HEK293T (cell line): Measurements from ENCODE around the gene LRIG1.

ENCODE experiments used
- BHLHE40 ChIP-seq: fragments of 450-650 bp; IDR thresholded peaks from 2 replicates; pipeline ENCODE4 v1.6.1; 2016; ENCODE audit warnings: mild to moderate bottlenecking, moderate library complexity, borderline replicate concordance
- ELF4 ChIP-seq: fragments of 450-650 bp; IDR thresholded peaks from 2 replicates; pipeline ENCODE4 v1.6.1; 2017; ENCODE audit warnings: antibody characterized with exemption
- FOXA1 ChIP-seq: fragments of 450-650 bp; IDR thresholded peaks from 2 replicates; pipeline ENCODE4 v1.6.1; 2016; ENCODE audit warnings: mild to moderate bottlenecking
- FOXK2 ChIP-seq: fragments of 450-650 bp; IDR thresholded peaks from 2 replicates; pipeline ENCODE4 v1.6.1; 2016; ENCODE audit warnings: mild to moderate bottlenecking
- FOXM1 ChIP-seq: fragments of 450-650 bp; IDR thresholded peaks from 2 replicates; pipeline ENCODE4 v1.6.1; 2017; ENCODE audit warnings: mild to moderate bottlenecking, borderline replicate concordance
- HDGF ChIP-seq: fragments of 450-650 bp; IDR thresholded peaks from 2 replicates; pipeline ENCODE4 v1.6.1; 2017; ENCODE audit warnings: antibody characterized with exemption, borderline replicate concordance
- L3MBTL2 ChIP-seq: fragments of 450-650 bp; conservative IDR thresholded peaks from 2 replicates; pipeline ENCODE4 v1.6.1; 2016; ENCODE audit warnings: mild to moderate bottlenecking
- NFRKB ChIP-seq: fragments of 450-650 bp; IDR thresholded peaks from 2 replicates; pipeline ENCODE4 v1.6.1; 2016; ENCODE audit warnings: mild to moderate bottlenecking, moderate library complexity
- SP1 ChIP-seq: fragments of 450-650 bp; IDR thresholded peaks from 2 replicates; pipeline ENCODE4 v1.6.1; 2017
- TARDBP ChIP-seq: fragments of 450-650 bp; IDR thresholded peaks from 2 replicates; pipeline ENCODE4 v1.6.1; 2016

GRCh38 chr3:66484106-66484844, 16.5 kb downstream of the LRIG1 start:
- TF ChIP-seq FOXM1: no peak
- TF ChIP-seq HDGF: no peak
- TF ChIP-seq SP1: no peak
- TF ChIP-seq TARDBP: no peak
- no peak for TF ChIP-seq FOXK2
- no peak for TF ChIP-seq L3MBTL2
- no peak for TF ChIP-seq BHLHE40
- TF ChIP-seq FOXA1: no peak
- no peak for TF ChIP-seq ELF4
- TF ChIP-seq NFRKB: no peak
